GM10266 (cell line): ENCODE measurements around the gene TMEM259.

Source experiments
- DNase-seq: peaks from one replicate; pipeline ENCODE4 v3.0.0; 2012; ENCODE audit errors: extremely low spot score
- CTCF ChIP-seq: IDR thresholded peaks from 2 replicates; pipeline ENCODE4 v1.5.1; 2012; ENCODE audit warnings: mild to moderate bottlenecking, low read depth; ENCODE audit not compliant: control insufficient read depth, insufficient read depth; ENCODE audit errors: missing control alignments

TMEM259 gene

DNA sequence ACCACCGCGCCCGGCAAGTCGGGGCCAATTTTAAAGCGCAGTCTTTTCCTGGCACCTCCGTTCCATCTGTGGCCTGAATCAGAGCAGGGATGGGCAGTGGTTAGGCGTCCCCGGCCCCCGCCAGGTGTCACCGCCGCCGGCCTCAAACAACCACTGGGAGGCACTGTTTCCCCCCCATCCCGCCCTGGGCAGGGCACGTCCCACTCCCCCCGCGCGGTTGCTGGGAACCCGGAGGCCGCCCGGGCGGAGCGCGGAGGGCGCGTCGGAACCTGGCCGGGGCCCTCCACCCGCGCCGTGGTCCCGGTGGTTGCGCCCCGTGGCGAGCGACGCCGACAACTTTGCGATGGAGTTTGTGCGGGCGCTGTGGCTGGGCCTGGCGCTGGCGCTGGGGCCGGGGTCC, 20.8 kb downstream of the TMEM259 start, which contains the start of gene GRIN3B:
GRIN3B (plus strand) TSS at position 325 of the 400 bp plus-strand sequence; CDS start at position 344, 19 bp downstream.
- peak; percentile 86 for DNase-seq
- peak; percentile 51 for TF ChIP-seq CTCF

- no peak for DNase-seq
- no peak for TF ChIP-seq CTCF
Observed at GRCh38 chr19:999379-999719, 21.6 kb downstream of the TMEM259 start.

DNA sequence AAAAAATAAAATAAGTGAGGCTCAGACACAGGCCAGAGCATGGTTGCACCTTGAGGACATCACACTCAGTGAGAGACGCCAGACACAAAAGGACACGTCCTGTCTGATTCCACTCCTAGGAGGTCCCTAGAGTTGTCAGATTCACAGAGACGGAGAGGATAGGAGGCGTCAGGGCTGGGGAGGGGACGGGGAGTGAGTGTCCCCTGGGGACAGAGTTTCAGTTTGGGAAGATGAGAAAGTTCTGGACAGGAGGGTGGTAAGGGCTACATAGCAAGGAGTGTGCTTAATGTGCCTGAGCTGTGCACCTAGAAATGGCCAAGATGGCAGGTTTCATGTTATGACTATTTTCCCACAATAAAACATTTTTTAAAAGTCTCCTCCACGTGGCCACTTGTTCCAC, 22.9 kb downstream of the TMEM259 start:
- no peak for DNase-seq
- TF ChIP-seq CTCF = no peak

- TF ChIP-seq CTCF = no peak
Observed at GRCh38 chr19:996051-996838, 24.7 kb downstream of the TMEM259 start.

GRCh38 chr19:995051-995827, 25.7 kb downstream of the TMEM259 start:
- no peak for TF ChIP-seq CTCF
- DNase-seq = no peak

More at GRCh38 chr19:996051-996838, 24.7 kb downstream of the TMEM259 start:
- peak; percentile 87 for DNase-seq

GRCh38 chr19:994516-994915, 26.4 kb downstream of the TMEM259 start:
- TF ChIP-seq CTCF = no peak
- DNase-seq = no peak
